H1 (cell line): ENCODE results near the gene KCNMB1. TPM values are rescaled to one million over a fixed set of nuclear protein-coding genes. Genes with fewer than 3 reads are reported as not detected.

Source experiments
- BACH1 ChIP-seq: IDR thresholded peaks from 2 replicates; pipeline ENCODE4 v1.6.1; 2012; ENCODE audit warnings: low read length, improper control_type of control experiment
- CBX5 ChIP-seq: fragments of 300-800, 300-1000 bp; sonication (generic); IDR thresholded peaks from 2 replicates; pipeline ENCODE4 v1.7.1; 2016; ENCODE audit warnings: antibody characterized with exemption, low read length, low read depth
- EP300 ChIP-seq, 2 experiments: IDR thresholded peaks; 1 replicate in 1 of 2; 2 replicates in 1 of 2; pipeline ENCODE4 v1.6.1; 2011 to 2012; ENCODE audit warnings: low read depth in 2 of 2, low read length in 2 of 2, mild to moderate bottlenecking in 2 of 2, borderline replicate concordance in 1 of 2, inconsistent platforms in 1 of 2, moderate library complexity in 1 of 2
- FOSL1 ChIP-seq: IDR thresholded peaks from 2 replicates; pipeline ENCODE4 v1.6.1; 2011; ENCODE audit warnings: mild to moderate bottlenecking, low read depth, low read length, moderate library complexity; ENCODE audit not compliant: insufficient read depth
- HDAC6 ChIP-seq: IDR thresholded peaks from one replicate; pipeline ENCODE4 v1.7.1; 2012; ENCODE audit warnings: low read depth, mild to moderate bottlenecking, inconsistent platforms, low read length, moderate library complexity
- PHF8 ChIP-seq: fragments of 200-600 bp; sonication (generic); conservative IDR thresholded peaks from 2 replicates; pipeline ENCODE4 v1.7.1; 2012; ENCODE audit warnings: low read depth, mild to moderate bottlenecking, inconsistent platforms, low read length, moderate library complexity
- RNF2 ChIP-seq: fragments of 200-900, 300-1000 bp; sonication (generic); IDR thresholded peaks from 2 replicates; pipeline ENCODE4 v1.7.1; 2016; ENCODE audit warnings: borderline replicate concordance, low read depth, mild to moderate bottlenecking, antibody characterized with exemption, low read length; ENCODE audit not compliant: poor library complexity, severe bottlenecking; ENCODE audit errors: missing control alignments
- SIN3A ChIP-seq, 2 experiments: IDR thresholded peaks in 1 of 2; conservative IDR thresholded peaks in 1 of 2; 2 replicates each; pipeline ENCODE4 v1.6.1; 2011 to 2012; ENCODE audit warnings: low read length in 2 of 2, improper control_type of control experiment in 1 of 2, low read depth in 1 of 2, mild to moderate bottlenecking in 1 of 2
- polyA plus RNA-seq, 7 experiments: library from polyadenylated mRNA; depleted of rRNA in 3 of 7; stranded (reverse) in 5 of 7; unstranded in 2 of 7; fragments of >200 nt in 5 of 7; fragments of 200-250 nt in 2 of 7; gene quantifications; 1 replicate in 5 of 7; 2 replicates in 1 of 7; 4 replicates in 1 of 7; pipeline versions ENCODE4 v1.2.1 to v1.2.3, GENCODE V29; 2011 to 2013; ENCODE audit warnings: missing spikeins in 2 of 7, mixed read lengths in 2 of 7
- total RNA-seq: library from RNA; stranded (reverse); fragmentation: NEBNext Ultra II Directional; extraction: Animal tissue kit (Norgen Biotek cat#: 25700); gene quantifications from 2 replicates; pipeline ENCODE4 v1.2.1, GENCODE V29; 2021
- TF ChIP-seq, protein P1 (sequence below): fragments of 300-600 bp; sonication (generic); IDR thresholded peaks from 2 replicates; pipeline ENCODE4 v1.7.1; 2012; ENCODE audit warnings: low read length, moderate library complexity, mild to moderate bottlenecking, inconsistent platforms; ENCODE audit not compliant: insufficient replicate concordance

KCNMB1 gene
- total and polyA plus RNA-seq, 2 of the 8 experiments (the other 6 are each of a cell fraction or from before 2014, with no cell fraction given) = 0.08 to 0.19 TPM

- TF ChIP-seq, protein P1, sequence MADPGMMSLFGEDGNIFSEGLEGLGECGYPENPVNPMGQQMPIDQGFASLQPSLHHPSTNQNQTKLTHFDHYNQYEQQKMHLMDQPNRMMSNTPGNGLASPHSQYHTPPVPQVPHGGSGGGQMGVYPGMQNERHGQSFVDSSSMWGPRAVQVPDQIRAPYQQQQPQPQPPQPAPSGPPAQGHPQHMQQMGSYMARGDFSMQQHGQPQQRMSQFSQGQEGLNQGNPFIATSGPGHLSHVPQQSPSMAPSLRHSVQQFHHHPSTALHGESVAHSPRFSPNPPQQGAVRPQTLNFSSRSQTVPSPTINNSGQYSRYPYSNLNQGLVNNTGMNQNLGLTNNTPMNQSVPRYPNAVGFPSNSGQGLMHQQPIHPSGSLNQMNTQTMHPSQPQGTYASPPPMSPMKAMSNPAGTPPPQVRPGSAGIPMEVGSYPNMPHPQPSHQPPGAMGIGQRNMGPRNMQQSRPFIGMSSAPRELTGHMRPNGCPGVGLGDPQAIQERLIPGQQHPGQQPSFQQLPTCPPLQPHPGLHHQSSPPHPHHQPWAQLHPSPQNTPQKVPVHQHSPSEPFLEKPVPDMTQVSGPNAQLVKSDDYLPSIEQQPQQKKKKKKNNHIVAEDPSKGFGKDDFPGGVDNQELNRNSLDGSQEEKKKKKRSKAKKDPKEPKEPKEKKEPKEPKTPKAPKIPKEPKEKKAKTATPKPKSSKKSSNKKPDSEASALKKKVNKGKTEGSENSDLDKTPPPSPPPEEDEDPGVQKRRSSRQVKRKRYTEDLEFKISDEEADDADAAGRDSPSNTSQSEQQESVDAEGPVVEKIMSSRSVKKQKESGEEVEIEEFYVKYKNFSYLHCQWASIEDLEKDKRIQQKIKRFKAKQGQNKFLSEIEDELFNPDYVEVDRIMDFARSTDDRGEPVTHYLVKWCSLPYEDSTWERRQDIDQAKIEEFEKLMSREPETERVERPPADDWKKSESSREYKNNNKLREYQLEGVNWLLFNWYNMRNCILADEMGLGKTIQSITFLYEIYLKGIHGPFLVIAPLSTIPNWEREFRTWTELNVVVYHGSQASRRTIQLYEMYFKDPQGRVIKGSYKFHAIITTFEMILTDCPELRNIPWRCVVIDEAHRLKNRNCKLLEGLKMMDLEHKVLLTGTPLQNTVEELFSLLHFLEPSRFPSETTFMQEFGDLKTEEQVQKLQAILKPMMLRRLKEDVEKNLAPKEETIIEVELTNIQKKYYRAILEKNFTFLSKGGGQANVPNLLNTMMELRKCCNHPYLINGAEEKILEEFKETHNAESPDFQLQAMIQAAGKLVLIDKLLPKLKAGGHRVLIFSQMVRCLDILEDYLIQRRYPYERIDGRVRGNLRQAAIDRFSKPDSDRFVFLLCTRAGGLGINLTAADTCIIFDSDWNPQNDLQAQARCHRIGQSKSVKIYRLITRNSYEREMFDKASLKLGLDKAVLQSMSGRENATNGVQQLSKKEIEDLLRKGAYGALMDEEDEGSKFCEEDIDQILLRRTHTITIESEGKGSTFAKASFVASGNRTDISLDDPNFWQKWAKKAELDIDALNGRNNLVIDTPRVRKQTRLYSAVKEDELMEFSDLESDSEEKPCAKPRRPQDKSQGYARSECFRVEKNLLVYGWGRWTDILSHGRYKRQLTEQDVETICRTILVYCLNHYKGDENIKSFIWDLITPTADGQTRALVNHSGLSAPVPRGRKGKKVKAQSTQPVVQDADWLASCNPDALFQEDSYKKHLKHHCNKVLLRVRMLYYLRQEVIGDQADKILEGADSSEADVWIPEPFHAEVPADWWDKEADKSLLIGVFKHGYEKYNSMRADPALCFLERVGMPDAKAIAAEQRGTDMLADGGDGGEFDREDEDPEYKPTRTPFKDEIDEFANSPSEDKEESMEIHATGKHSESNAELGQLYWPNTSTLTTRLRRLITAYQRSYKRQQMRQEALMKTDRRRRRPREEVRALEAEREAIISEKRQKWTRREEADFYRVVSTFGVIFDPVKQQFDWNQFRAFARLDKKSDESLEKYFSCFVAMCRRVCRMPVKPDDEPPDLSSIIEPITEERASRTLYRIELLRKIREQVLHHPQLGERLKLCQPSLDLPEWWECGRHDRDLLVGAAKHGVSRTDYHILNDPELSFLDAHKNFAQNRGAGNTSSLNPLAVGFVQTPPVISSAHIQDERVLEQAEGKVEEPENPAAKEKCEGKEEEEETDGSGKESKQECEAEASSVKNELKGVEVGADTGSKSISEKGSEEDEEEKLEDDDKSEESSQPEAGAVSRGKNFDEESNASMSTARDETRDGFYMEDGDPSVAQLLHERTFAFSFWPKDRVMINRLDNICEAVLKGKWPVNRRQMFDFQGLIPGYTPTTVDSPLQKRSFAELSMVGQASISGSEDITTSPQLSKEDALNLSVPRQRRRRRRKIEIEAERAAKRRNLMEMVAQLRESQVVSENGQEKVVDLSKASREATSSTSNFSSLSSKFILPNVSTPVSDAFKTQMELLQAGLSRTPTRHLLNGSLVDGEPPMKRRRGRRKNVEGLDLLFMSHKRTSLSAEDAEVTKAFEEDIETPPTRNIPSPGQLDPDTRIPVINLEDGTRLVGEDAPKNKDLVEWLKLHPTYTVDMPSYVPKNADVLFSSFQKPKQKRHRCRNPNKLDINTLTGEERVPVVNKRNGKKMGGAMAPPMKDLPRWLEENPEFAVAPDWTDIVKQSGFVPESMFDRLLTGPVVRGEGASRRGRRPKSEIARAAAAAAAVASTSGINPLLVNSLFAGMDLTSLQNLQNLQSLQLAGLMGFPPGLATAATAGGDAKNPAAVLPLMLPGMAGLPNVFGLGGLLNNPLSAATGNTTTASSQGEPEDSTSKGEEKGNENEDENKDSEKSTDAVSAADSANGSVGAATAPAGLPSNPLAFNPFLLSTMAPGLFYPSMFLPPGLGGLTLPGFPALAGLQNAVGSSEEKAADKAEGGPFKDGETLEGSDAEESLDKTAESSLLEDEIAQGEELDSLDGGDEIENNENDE = no peak
- TF ChIP-seq EP300 (IDR thresholded peaks at IDR 0.05; ENCODE audit: borderline replicate concordance in 1 of 2, low read depth in 2 of 2, low read length in 2 of 2) (no peak), SIN3A (conservative IDR thresholded peaks at IDR 0.05 in 1 of 2, IDR thresholded peaks at IDR 0.05 in 1 of 2; ENCODE audit: low read depth in 1 of 2, low read length in 2 of 2) (no peak), PHF8 (no peak), RNF2 (no peak), HDAC6 (no peak), CBX5 (no peak), BACH1 (no peak), FOSL1 (no peak)
Measured at GRCh38 chr5:170383227-170383626, 5.9 kb downstream of the KCNMB1 start (continued).
